ENCODE results near the gene CYP2C19.
"Not testable (repeated sequence)": the region's sequence is repeated elsewhere in the genome, so short reads cannot be mapped to it uniquely, and the experiment has no call there.

CYP2C19 gene

DNA sequence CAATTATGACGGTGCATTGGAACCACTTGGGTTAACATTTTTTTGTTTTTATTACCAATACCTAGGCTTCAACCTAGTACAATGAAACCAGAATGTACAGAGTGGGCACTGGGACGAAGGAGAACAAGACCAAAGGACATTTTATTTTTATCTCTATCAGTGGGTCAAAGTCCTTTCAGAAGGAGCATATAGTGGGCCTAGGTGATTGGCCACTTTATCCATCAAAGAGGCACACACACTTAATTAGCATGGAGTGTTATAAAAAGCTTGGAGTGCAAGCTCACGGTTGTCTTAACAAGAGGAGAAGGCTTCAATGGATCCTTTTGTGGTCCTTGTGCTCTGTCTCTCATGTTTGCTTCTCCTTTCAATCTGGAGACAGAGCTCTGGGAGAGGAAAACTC, at the start of gene CYP2C19:
Gene CYP2C19, plus strand, starts transcription at position 289 of the 400 bp plus-strand sequence. Its CDS starts 25 bp downstream, at position 314.
- no peak for ATAC-seq

DNA sequence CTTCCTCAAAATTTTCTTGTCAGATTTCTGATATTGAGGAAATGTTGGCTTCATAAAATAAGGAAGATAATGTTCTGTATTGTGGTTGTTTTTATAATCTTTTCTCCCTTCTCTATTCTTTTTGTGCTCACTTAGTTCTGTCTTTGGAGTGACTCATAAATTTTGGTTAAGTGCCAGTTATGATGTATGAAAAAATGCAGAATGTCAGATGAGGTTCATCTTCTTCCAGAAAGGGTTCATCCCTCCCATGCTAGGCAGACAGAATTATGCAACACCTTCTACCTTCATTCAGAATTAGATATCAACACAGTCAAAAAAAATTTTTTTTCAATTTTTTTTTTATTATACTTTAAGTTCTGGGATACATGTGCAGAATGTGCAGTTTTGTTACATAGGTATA, 36.6 kb upstream of the CYP2C19 start:
- no peak for ATAC-seq

DNA sequence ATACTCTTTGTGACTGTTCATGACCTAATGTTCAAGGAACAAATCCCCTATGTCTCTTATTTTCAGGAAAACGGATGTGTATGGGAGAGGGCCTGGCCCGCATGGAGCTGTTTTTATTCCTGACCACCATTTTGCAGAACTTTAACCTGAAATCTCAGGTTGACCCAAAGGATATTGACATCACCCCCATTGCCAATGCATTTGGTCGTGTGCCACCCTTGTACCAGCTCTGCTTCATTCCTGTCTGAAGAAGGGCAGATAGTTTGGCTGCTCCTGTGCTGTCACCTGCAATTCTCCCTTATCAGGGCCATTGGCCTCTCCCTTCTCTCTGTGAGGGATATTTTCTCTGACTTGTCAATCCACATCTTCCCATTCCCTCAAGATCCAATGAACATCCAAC, 27.3 kb upstream of the CYP2C19 start:
- no peak for ATAC-seq

DNA sequence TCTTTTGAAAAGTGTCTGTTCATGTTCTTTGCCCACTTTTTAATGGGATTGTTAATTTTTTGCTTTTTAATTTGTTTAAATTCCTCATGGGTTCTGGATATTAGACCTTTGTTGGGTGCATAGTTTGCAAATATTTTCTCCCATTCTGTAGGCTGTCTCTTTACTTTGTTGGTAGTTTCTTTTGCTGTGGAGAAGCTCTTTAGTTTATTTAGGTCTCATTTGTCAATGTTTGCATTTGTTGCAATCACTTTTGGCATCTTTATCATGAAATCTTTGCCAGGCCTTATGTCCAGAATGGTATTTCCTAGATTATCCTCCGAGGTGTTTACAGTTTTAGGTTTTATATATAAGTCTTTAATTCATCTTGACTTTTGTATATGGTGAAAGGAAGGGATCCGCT, 23.9 kb upstream of the CYP2C19 start:
- no peak for ATAC-seq

DNA sequence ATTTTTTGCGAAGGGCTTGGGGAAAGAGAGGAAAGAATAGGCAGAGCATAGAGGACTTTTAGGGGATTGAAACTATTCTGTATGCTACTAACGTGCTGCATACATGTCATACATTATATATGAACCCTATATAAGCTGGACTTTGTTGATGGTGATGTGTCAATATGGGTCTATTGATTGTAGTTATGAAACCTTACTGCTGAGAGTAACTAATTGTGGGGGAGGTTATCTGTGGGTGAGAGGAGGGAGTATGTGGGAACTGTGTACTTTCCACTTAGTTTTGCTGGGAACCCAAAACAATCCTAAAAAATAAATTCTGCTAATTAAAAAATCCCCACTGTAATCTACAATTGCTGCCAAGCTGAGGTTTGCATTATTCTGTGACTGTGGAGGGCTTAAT, 15.3 kb upstream of the CYP2C19 start:
- no peak for ATAC-seq

DNA sequence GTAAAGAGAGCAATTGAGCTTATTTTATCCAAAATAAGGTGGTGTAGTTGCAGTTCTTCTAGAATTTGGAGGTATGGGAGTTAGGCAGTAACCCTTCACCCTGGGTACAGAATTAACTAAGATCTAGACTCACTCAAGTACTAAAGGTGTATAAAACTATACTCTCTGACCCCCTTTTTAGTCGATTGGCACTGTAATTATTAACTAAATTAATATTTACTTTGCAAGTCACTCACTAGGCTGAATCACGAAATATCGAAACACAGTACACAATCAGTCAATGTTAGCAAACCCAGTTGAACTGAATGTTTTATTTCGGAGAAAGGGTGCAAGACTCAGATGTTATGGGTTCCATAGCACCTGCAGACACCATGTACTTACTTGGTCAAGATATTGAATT, 14.6 kb upstream of the CYP2C19 start:
- no peak for ATAC-seq

DNA sequence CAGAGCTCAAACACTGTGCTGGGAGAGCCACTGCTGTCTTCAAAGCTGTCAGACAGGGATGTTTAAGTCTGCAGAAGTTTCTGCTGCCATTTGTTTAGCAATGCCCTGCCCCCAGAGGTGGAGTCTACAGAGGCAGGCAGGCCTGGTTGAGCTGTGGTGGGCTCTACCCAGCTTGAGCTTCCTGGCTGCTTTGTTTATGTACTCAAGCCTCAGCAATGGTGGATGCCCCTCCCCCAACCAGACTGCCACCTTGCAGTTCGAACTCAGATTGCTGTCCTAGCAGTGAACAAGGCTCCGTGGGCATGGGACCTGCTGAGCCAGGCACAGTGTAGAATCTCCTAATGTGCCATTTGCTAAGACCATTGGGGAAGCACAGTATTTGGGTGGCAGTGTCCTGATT, 4.6 kb upstream of the CYP2C19 start:
- ATAC-seq, result no peak

DNA sequence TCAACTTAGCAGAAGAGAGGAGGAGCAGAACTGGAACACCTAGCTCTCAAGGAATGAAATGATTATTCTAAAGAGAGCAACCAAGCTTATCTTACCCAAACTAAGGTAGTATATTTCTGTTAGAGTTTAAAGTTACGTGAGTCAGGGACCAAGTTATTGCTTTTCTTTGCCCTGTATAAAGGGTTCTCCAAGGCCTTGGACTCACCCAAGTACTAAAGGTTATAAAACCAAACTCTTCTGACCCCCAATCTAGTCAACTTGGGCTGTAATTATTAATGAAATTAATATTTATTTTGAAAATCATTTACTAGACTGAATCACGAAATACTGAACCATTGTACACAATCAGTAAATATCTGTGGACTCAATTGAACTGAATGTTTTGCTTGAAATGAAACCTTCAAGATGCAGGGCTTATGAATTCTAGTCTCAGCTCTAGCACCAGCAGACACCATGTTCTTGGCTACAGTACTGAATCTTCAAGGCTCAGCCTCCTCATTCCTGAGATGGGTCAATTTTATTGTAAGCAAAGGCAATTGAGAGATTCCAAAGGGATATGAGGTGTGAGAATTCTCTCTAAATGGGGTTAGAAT, 1.8 kb upstream of the CYP2C19 start:
- no peak for ATAC-seq

DNA sequence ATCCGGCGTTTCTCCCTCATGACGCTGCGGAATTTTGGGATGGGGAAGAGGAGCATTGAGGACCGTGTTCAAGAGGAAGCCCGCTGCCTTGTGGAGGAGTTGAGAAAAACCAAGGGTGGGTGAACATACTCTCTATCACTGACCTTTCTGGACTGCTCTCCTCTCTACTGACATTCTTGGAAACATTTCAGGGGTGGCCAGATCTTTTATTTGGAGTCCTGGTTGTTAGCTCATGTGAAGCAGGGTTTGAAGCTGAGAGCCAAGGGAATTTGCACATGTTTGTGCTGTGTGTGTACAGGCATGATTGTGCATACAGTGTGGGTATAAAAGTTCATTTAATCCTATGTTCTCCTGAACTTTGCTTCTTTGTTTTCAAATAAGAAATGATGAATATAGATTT, 12.9 kb downstream of the CYP2C19 start:
- ATAC-seq, result not testable (repeated sequence)

DNA sequence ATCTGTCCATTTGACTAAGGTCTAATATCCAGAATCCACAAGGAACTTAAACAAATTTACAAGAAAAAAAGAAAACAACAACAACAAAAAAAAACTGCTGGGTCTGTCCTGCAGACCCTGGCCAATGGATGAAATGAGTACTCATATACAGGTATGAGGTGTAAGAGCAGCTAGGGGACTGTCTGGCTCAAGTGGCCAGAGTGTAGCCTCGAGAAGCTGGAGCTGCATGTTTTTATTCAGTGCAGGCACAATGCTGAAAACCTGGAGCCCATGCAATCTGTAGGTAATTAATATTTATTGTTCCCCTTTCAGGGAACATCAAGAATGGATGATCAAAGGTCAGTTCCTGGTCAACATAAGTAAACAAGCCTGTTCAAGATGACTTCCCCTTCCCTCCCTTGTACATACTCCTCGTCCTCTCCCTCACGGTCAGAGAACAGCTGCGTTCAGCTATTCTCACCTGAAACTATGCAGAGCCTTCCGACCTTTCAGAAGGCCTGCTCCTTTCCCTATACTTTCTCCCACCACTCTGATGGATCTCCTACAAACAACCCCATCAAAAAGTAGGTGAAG, 15.5 kb downstream of the CYP2C19 start:
- ATAC-seq, result no peak

DNA sequence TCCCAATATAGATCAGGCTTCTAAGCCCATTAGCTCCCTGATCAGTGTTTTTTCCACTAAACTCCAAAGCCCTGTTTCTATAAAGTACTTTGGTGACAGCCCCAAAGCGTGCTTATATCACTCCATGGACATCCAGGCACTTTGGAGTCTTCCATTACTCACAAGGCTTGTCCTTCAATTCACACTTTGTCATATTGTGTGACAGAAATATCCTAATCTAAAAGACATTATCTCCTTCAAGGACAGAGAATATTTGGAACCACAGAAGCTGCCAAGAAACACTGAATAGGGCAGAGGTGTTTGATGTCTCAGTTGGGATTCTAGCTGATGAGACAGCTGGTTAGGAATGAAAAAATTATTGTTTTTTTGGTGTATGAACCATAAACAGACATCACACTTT, 18.4 kb downstream of the CYP2C19 start:
- ATAC-seq, result no peak

DNA sequence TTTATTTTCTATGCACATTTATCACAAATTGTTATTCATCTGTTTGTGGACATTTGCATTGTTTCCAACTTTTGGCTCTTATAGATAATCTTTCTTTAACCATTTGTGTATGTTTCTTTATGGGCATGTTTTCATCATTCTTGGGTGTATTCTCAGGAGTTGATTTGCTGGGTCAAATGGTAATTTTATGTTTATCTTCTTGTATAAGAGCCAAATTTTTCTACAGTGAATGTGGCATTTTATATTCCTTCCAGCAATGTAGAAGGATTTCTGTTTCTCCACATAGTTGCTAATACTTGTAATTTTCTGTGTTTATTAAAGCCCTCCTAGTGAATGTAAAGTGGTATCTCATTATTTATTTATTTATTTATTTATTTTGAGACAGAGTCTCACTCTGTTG, 21.8 kb downstream of the CYP2C19 start:
- ATAC-seq, result no peak

DNA sequence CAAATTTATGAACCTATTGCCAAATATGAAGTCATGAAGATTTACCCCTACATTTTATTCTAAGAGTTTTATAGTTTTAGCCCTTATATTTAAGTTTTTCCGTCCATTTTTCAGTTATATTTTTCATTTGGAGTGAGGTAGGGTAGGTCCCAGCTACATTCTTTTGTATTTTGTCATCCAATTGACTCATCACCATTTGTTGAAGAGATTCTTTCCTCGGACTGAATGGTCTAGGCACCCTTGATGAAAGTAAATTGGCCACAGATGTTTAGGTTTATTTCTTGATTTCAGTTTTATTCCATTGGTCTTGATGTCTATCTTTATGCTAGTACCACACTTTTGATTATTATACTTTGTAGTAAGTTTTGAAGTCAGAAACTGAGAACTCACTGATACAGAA, 22.7 kb downstream of the CYP2C19 start:
- no peak for ATAC-seq

DNA sequence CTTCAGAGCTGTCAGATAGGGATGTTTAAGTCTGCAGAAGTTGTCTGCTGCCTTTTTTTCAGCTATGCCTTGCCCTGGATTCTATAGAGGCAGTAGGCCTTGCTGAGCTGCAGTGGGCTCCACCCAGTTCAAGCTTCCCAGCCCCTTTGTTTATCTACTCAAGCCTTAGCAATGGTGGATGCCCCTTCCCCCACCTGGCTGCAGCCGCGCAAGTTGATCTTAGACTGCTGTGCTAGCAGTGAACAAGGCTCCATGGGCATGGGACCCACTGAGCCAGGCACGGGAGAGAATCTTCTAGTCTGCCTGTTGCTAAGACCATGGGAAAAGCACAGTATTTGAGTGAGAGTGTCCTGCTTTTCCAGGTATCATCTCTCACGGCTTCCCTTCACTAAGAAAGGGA, 38.1 kb downstream of the CYP2C19 start:
- not testable (repeated sequence) for ATAC-seq

DNA sequence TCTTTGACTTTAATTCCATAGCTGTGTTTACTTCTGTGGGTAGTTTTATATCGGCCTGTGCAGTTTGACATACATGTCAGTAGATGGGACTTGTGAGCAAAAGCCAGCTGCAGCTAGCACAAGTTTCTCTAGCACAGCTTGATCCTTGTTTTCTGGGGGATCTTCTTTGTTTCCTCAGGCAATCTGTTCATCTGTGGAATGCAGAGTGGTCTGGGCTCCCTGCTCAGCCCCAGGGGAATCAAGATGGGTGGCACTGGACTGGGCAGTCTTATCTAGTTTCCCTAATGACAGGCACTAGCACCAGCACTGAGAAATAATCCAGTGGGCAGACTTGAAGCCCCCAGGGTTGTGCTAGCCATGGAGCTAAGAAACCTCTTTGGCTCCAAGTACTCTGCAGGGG, 40.8 kb downstream of the CYP2C19 start:
- ATAC-seq, result no peak

DNA sequence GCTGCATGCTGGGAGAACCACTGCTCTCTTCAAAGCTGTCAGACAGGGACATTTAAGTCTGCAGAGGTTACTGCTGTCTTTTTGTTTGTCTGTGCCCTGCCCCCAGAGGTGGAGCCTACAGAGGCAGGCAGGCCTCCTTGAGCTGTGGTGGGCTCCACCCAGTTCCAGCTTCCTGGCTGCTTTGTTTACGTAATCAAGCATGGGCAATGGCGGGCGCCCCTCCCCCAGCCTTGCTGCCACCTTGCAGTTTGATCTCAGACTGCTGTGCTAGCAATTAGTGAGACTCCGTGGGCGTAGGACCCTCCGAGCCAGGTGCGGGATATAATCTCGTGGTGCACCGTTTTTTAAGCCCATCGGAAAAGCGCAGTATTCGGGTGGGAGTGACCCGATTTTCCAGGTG, 67.5 kb downstream of the CYP2C19 start:
- ATAC-seq, result not testable (repeated sequence)

DNA sequence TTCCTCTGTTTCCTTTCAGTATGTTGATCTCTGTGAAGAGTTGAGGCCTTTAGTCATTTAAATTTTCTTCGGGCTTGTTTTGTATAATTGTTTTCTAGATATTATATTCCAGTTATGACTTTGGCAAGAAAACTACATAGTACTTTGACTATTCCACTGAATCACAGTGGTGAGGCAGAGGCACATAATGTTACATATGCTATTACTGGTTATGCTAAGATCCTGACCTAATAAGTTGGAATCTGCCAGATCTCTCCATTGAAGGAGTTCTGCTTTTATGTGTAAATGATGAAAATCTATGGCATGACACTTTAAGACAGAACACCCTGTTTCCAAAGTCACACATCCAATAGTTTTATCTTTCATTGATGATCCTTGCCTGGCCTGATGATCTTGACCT, 83.7 kb downstream of the CYP2C19 start:
- ATAC-seq, result no peak

DNA sequence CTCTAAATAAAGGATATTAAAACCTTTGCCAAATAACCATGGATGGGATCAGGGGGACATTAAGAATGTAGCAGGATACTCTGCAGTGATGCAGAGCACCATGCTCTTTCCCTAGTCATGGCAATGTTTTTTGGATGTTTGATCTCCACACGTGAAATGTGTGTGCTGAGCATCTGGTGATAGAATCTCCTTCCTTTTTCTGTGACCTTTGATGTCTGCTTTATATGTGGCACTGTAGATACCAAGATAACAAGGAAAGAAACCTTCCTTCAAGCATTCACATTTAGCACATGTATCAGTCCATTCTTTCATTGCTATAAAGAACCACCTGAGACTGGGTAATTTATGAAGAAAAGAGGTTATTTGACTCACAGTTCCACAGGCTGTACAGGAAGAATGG, 88.3 kb downstream of the CYP2C19 start:
- no peak for ATAC-seq

DNA sequence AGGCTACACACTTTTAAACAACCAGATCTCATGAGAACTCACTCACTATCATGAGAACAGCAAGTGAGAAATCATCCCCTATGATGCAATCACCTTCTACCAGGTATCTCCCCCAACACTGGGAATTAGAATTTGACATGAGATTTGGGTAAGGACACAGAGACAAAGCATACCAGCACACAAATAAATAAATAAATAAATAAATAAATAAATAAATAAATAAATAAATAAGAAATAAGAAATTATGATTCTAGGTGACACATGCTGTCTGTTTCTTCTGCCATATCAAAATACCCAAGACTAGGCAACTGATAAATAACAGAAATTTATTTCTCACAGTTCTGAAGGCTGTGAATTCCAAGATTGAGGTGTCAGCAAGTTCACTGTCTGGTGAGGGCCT, 88.8 kb downstream of the CYP2C19 start:
- ATAC-seq, result no peak

DNA sequence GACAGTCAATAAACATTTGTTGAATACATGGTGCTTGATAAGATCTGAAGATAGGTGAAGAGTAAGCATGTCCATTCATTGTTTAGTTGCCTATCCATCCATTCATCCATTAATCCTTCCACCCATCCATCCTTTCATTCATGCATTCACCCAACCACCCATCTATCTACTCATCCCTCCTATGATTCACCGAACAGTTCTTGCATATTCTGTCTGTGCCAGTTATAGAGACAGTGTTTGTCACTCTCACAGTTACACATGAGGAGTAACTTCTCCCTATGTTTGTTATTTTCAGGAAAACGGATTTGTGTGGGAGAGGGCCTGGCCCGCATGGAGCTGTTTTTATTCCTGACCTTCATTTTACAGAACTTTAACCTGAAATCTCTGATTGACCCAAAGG, 90.0 kb downstream of the CYP2C19 start:
- ATAC-seq, result no peak

DNA sequence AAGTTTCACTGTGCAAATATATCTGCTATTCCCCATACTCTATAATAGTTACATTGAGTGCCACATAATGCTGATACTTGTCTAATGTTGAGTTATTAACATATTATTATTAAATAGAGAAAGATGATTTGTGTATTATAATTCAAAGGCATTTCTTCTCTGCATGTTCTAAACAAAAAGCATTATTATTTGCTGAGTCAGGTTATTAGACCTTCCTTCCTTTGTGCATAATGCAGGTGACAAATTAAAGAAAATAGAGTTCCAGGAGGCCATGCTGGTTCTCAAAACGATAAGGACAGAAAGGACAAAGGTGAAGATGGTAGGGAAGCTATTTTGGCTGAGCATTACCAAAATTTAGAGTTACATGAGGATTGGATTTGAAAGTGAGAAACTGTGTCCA, 90.6 kb downstream of the CYP2C19 start:
- no peak for ATAC-seq

DNA sequence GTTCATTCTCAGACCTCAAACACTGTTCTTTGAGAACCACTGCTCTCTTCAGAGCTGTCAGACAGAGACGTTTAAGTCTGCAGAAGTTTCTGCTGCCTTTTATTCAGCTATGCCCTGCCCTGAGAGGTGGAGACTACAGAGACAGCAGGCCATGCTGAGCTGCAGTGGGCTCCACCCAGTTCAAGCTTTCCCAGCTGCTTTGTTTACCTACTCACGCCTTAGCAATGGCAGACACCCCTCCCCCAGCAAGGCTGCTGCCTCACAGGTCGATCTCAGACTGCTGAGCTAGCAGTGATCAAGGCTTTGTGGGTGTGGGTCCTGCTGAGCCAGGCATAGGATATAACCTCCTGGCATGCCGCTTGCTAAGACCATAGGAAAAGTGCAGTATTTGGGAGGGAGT, 95.5 kb downstream of the CYP2C19 start:
- no peak for ATAC-seq

DNA sequence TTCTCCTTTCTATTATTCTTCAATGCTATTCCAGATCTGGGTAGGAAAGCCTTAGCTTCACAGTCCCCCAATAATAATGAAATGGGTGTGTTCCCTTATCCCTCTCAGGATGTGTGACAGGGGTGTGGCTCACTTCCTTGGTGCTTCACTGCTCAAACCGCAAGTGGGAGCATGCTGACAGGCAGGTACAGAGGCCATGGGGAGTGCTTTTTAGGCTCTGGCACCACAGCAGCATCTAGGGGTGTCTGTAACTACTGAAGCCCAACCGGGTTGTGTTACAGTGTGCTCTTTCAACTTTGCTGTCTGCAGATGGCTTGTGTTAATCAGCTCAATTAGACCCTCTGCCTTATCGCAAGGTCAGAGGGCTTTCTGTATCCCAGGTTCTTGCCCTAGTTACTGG, 96.6 kb downstream of the CYP2C19 start:
- no peak for ATAC-seq

DNA sequence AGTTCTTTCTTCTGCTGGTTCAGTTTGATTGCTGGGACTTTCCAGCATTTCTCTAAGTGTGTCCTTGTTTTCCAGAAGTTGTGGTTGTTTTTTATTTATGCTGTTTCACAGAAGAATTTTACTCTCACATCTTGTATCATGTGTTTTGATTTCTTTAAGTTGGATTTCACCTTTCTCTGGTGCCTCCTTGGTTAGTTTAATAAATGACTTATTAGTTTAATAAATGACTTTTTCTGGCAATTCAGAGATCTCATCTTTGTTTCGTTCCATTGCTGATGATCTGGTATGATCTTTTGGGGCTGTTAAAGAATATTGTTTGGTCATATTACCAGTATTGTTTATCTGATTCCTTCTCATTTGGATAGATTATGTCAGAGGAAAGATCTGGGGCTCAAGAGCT, 116.2 kb downstream of the CYP2C19 start:
- ATAC-seq, result no peak

DNA sequence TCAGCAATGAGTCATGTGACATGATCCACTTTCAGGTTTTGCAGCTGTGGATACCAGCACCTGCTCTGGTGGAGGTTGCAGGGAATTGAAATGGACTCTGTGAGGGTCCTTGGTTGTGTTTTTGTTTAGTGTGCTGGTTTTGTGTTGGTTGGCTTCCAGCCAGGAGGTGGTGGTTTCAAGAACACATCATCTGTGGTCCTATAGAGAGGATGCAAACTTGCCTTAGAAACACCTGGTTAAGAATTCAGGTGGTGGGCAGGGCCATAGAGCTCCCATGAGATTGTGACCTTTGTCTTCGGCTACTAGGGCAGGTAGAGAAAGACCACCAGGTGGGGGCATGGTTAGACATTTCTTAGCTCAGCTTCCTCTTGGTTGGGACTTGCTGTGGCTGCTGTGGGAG, 116.7 kb downstream of the CYP2C19 start:
- ATAC-seq, result no peak
